WERI-Rb-1 (cell line): ENCODE measurements around the gene DDHD1.
A peak's percentile ranks its signal among the peaks of the same experiment; 100 is the strongest.

ENCODE experiments used
- DNase-seq: peaks from one replicate; pipeline ENCODE4 v3.0.0-alpha.2; 2020
- H3K27ac ChIP-seq: fragments of 250-450 bp; sonication (Bioruptor Pico); 2 replicates; pipeline ENCODE4 v1.5.1; 2020; ENCODE audit warnings: mild to moderate bottlenecking, moderate library complexity
- H3K27me3 ChIP-seq: fragments of 250-450 bp; sonication (Bioruptor Pico); 2 replicates; pipeline ENCODE4 v1.5.1; 2021; ENCODE audit warnings: mild to moderate bottlenecking, low read depth, moderate library complexity; ENCODE audit not compliant: insufficient read depth, severe bottlenecking
- H3K36me3 ChIP-seq: fragments of 250-450 bp; sonication (Bioruptor Pico); 2 replicates; pipeline ENCODE4 v1.5.1; 2020; ENCODE audit warnings: mild to moderate bottlenecking, moderate library complexity
- H3K4me3 ChIP-seq: 2 replicates; pipeline ENCODE4 v1.5.1; 2011; ENCODE audit warnings: low read depth, mild to moderate bottlenecking, control low read depth, low read length
- H3K9me3 ChIP-seq: fragments of 250-450 bp; sonication (Bioruptor Pico); 2 replicates; pipeline ENCODE4 v1.5.1; 2021; ENCODE audit warnings: mild to moderate bottlenecking, moderate library complexity; ENCODE audit not compliant: severe bottlenecking
- TF ChIP-seq, protein P1 (sequence below): IDR thresholded peaks from 2 replicates; pipeline ENCODE4 v1.5.1; 2011; ENCODE audit warnings: low read depth, mild to moderate bottlenecking, control low read depth, inconsistent platforms, low read length

Gene DDHD1

DNA sequence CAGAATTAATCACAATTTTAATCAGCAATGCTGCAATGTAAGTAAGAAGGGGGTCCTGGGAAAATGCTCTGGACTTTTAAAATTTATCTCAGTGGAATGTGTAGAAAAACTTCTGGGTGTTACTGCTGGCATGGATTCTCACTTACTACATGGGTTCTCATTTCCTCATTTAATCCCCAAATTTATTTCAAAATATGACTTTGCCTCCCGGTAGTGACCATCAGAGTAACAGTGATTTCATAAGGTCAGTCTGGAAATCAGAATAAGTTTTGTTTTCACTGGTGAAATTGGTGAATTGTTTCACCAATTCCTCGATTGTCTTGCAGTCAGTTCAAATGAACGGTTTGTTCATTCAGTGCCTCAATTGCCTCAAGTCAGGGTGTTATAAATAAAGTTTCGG, 22.3 kb upstream of the DDHD1 start:
- H3K27me3 ChIP-seq = no peaks in the 10 kb centered on the region
- no peaks in the 10 kb centered on the region for H3K9me3 ChIP-seq
- H3K36me3 ChIP-seq = no peaks in the 10 kb centered on the region
- TF ChIP-seq, protein P1, sequence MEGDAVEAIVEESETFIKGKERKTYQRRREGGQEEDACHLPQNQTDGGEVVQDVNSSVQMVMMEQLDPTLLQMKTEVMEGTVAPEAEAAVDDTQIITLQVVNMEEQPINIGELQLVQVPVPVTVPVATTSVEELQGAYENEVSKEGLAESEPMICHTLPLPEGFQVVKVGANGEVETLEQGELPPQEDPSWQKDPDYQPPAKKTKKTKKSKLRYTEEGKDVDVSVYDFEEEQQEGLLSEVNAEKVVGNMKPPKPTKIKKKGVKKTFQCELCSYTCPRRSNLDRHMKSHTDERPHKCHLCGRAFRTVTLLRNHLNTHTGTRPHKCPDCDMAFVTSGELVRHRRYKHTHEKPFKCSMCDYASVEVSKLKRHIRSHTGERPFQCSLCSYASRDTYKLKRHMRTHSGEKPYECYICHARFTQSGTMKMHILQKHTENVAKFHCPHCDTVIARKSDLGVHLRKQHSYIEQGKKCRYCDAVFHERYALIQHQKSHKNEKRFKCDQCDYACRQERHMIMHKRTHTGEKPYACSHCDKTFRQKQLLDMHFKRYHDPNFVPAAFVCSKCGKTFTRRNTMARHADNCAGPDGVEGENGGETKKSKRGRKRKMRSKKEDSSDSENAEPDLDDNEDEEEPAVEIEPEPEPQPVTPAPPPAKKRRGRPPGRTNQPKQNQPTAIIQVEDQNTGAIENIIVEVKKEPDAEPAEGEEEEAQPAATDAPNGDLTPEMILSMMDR = no peak
- no peak overlapping the region for H3K4me3 ChIP-seq
- no peak for DNase-seq
- no peak overlapping the region for H3K27ac ChIP-seq

DNA sequence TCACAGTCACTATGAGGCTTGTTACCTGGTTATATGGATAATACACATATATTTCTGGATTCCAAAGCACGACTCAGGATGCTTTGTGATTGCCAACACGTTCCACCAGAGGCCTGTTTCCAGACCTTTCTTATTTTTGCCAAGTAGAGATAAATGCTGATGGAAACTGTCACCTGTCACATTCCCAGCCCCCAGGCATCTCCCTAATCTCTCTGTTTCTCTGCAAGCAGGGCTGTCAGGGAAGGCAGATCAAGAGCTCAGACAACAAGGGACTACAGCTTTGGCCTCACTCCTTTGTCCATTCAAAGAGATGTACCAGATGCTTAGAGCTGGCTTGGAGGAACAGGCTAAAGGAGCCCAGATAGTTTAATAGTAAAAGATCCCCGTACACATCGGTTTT, 21.8 kb upstream of the DDHD1 start:
- Histone ChIP-seq H3K36me3 (no peaks in the 10 kb centered on the region), H3K9me3 (no peaks in the 10 kb centered on the region), H3K27me3 (no peaks in the 10 kb centered on the region), H3K27ac (no peak overlapping the region), H3K4me3 (no peak overlapping the region)
- TF ChIP-seq, protein P1 = no peak
- DNase-seq = peak; percentile 21

DNA sequence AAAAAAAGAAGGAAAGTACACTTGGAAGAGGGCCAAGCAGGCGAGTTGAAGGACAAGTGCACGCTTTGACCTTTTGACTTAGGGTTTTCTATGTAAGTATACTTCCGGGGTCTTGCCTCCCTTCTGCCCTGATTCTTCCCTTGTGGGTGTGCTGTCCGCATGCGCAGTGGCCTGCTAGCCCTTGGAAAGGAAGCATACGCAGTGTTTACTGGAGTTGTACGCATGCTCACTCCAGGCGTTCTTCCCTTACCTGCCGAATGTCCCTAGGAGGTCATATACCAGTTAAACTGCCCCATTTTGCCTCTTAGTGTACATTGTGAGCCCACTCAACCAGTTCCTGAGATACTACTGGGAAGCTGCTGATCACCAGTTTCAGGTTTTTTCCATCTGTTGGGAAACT, 15.7 kb upstream of the DDHD1 start:
- Histone ChIP-seq H3K9me3 (no peaks in the 10 kb centered on the region), H3K4me3 (no peak overlapping the region), H3K27ac (no peak overlapping the region), H3K36me3 (no peaks in the 10 kb centered on the region), H3K27me3 (no peaks in the 10 kb centered on the region)
- DNase-seq = no peak
- TF ChIP-seq, protein P1 = no peak

DNA sequence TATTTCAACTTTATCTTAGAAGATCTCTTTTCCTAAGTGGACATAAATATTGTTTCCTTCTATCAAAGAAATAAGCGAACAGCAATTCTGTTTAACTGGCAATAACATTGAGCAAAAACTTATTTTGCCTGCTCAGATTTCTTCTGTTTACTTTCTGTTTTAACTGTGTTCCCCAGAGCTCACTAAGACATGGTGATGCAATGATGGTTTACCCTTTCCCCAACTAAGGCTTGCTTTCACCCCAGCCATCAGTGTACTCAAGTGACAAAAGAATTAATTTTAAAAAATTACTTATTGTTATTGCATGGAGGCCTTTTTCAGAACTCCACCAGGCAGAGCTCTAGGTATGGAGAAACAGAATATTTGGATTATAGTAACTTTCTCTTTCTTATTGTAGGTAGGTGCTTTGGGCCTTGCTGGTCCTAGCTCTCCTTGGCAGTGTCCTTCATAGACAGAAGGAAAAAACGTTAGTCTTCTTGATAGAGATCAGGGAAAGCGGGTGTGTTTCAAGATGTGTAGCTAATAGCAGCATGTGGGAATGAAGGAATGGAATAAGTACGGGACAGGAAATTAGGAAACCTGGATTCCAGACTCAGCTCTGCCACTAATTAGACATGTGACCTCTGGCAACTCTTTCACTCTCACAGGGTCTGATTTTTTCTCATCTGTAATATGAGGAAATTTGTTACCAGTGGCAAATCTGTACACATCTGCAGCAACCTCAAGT, 14.6 kb upstream of the DDHD1 start:
- Histone ChIP-seq H3K27me3 (no peaks in the 10 kb centered on the region), H3K9me3 (no peaks in the 10 kb centered on the region), H3K36me3 (no peaks in the 10 kb centered on the region), H3K27ac (no peak overlapping the region), H3K4me3 (no peak overlapping the region)
- TF ChIP-seq, protein P1 = no peak
- no peak for DNase-seq

DNA sequence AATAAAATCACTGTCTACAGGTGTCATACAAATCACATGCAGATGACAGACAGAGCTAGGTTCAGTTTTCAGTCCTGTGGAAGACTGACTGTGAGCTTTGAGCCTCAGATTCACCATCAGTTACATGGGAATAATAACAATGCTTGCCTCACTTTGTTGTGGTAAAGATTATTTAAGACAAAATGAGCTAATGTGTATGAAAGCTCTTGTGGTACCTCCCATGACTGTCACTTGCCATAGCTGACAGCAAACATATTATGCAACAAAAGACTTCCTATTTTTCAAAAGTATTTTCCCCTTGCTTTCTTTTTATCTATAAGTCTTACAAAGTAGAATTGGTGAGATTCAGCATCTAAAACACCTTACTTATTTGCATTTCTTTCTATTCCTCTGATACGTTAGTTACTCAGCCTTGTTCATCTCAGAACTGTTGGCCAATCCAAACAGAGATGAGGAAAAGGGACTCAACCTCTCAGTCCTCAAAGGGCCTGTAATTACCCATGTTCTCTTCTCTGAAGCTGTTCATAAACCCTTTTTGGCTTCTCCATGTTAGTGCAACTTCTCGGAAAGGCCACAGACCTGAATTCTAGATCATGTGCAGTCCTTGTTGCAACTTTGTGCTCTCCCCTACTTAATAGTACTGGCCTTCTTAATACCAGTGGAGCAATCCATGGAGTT, 8.8 kb upstream of the DDHD1 start:
- no peaks in the 10 kb centered on the region for H3K27me3 ChIP-seq
- no peak for DNase-seq

More for the DNA sequence above, 8.8 kb upstream of the DDHD1 start:
- Histone ChIP-seq H3K4me3 (no peak overlapping the region), H3K27ac (no peak overlapping the region), H3K36me3 (no peaks in the 10 kb centered on the region), H3K9me3 (no peaks in the 10 kb centered on the region)
- TF ChIP-seq, protein P1 = no peak
